ENCODE data around the gene NCK1. TPM values are rescaled to one million over a fixed set of nuclear protein-coding genes. Genes with fewer than 3 reads are reported as not detected.

Gene NCK1
- 50.6 and 57.2 TPM in 2 replicates for total RNA-seq

DNA sequence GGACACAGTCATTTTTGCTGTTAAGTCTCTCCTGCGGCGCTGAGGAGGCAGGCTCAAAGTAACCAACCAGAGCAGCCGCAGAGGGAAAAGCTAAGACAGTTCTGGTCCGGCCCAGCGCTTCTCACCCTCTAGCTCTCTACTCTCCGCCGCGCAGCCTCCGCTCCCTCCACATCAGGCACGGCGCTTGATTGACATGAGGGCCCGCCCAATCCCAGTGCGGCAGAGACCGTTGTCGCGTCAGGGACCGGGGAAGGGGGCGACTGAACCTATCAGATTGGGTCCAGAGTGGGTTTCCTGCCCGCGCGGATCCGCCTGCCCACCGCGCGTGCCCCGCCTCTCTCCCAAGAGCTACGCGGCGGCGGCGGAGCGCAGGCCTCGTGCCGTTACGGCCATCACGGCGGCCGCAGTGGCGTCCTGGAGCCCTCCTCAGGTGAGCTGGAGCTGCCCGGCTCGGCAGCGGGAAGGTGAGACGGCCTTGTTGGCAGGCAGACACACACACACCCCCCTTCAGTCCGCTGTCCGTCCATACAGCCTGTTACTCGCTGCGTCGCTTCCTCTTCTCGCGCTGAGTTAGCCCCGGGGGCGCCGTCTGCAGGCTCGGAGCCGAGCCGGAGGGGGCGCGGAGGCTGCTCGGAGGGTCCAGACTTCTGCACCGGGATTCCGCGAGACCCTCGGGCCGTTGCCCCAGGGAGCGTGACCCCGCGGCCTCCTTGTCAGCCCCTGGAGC, at the start of gene NCK1:
NCK1 (plus strand) TSS at position 319 of the 727 bp plus-strand sequence. CDS start 65,794 bp downstream, outside the sequence.

GRCh38 chr3:136818769-136819391, 43.1 kb upstream of the NCK1 start, which contains the start of gene SLC35G2:
SLC35G2 (plus strand) TSS chr3:136819126; CDS start chr3:136854461, 35,335 bp downstream.

GRCh38 chr3:136957751-136958288, 95.8 kb downstream of the NCK1 start, which contains the start of gene IL20RB:
IL20RB (plus strand) TSS chr3:136957983; CDS start chr3:136958114, 131 bp downstream.

Other genes with a start within 250 kb of the NCK1 start
- gene STAG1, start 109.8 kb upstream of the NCK1 start, total RNA-seq = 34.4 and 38.3 TPM in 2 replicates
- gene SLC35G2, start 43.1 kb upstream of the NCK1 start, total RNA-seq = 9.2 and 11.3 TPM in 2 replicates
- gene IL20RB, start 95.8 kb downstream of the NCK1 start, total RNA-seq = 0.38 and 1.1 TPM in 2 replicates